Middle frontal gyrus (tissue), 1 donor: ENCODE results near the gene CACNA1A.
"Not testable (repeated sequence)": the region's sequence is repeated elsewhere in the genome, so short reads cannot be mapped to it uniquely, and the experiment has no call there.

Experiments used
- DNase-seq: peaks from one replicate; pipeline ENCODE4 v3.0.0-alpha.2; 2015; ENCODE audit warnings: low spot score; ENCODE audit errors: extremely low spot score

The CACNA1A gene

DNA sequence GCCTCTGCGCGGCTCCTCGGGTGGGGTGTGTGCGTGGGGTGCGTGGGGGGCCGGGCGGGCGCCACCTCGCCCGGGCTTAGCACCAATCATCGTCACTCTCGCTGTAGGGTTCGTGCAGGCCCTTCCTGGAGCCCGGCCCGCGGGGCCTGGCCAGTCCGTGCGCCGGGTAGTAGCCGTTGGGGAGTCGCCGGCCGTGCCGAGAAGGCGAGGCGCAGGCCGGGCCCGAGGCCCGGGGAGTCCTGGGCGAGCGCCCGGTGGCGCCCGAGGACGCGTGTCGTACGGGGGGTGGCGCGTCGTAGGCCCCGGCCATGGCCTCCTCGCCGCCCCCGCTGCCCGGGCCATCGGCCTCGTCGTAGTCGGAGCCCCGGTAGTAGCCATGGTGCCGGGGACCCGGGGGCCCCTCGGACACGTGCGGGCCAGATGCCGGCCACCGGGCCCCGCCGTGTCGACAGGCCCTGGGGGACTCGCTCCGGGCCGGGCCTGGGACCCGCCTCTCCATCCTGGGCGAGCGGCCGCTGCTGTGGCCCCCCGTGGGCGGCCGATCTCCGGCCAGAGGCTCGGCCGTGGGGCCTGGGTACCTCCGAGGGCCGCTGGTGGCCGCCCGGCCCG is 298.9 kb downstream of the CACNA1A start:
- DNase-seq: no peak

DNA sequence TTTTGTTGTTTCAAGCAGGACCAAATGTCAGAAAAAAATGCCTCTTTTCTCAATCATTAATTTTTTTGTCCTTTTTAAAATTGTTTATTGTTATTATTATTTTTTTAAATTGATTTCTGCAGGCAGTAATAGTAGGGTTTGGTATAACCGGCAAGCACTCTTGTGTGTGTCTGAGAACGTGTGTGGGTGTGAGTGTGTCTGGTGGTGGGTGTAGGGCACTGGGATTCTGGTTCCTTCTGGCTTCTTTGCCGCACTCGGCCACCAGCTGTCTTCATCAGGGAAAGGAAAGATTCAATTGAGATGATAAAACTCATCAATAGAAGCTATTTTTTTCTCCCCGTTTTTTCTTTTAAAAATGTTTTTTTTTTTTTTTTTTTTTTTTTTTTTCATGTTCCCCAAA is 299.7 kb downstream of the CACNA1A start:
- DNase-seq: no peak

DNA sequence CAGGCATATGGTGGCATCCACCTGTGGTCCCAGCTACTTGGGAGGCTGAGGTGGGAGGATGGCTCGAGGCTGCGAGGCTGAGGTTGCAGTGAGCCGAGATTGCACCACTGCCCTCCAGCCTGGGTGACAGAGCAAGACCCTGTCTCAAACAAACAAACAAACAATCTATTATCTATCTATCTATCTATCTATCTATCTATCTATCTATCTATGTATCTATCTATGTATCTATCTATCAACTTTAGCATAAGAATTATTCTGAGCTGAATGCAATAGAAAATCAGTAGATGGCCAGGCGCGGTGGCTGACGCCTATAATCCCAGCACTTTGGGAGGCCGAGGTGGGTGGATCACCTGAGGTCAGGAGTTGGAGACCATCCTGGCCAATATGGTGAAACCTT is 304.2 kb downstream of the CACNA1A start:
- not testable (repeated sequence) for DNase-seq

DNA sequence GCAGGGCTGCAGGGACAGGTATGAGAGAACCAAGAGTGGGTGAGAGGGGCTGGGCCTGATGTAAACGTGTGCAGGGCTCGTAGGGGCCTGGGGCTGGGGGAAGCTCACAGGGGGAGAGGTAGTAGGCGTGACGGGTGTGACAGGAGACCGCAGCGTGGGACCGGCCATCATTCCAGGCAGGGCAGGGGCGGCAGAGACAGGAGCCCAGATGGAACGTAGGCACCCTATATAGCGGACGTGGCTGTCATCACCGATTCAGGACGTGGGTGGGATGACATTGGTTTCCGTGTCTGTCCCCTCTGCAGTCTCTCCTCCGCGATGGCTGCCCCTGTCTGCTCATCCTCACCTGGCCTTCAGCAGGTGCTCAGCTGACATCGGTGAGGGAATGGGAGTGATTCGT is 307.6 kb downstream of the CACNA1A start:
- DNase-seq: no peak

DNA sequence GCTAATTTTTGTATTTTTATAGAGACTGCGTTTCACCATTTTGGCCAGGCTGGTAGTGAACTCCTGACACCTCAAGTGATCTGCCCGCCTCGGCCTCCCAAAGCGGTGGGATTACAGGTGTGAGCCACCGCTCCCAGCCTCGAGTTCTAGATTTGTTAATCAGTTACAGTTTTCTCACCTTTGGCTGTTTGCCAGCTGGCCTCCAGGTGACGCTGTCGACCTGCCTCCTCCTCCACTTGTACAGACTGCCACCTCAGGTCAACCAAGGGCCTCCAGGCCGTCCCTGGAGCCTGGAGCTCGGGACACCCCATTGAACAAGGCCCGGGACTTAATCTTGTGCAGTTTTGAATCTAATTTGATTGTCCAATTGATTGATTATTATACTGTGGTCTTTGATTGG is 310.6 kb downstream of the CACNA1A start:
- no peak for DNase-seq

DNA sequence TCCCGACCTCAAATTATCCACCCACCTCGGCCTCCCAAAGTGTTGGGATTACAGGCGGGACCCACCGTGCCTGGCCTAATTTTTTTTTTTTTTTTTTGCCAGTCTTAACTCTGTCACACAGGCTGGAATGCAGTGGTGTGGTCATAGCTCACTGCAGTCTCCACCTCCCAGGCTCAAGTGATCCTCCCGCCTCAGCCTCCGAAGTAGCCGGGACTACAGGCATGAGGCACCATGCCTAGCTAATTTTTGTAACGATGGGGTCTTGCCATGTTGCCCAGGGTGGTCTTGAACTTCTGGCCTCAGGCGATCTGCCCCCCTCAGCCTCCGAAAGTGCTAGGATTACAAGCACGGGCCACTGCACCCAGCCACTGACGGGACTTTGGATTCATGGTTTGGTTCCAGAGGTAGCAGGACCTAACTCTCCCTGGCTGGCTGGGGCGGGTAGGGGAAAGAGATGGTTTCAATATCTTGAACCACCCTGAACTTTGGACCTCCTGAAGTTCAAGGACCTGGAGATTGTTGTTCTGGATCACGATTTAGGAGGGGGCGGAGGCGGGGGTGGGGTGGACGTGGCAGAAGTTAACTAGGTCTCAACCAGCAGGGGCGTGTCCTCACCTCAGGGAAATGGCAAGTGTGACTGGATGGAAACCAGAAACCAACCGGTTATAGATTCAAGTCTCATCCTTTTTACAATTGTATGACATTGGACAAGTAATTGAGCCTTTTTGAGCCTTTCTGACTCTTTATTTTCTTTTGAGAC is 315.3 kb downstream of the CACNA1A start:
- no peak for DNase-seq

DNA sequence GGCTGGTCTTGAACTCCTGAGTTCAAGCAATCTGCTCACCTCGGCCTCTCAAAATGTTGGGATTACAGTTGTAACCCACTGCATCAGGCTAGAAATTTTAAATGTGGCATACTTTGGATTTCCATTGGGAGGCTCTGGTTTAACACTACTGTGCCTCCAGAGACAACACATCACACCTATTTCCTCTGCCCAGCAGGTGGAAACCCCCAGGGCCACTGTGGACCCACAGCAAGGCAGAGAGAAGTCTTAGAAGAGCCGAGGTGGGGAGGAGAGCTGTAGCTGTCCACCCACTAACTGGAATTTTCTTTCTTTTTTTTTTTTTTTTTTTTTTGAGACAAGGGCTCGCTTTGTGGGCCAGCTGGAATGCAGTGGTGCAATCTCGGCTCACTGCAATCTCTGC is 316.7 kb downstream of the CACNA1A start:
- DNase-seq: no peak

DNA sequence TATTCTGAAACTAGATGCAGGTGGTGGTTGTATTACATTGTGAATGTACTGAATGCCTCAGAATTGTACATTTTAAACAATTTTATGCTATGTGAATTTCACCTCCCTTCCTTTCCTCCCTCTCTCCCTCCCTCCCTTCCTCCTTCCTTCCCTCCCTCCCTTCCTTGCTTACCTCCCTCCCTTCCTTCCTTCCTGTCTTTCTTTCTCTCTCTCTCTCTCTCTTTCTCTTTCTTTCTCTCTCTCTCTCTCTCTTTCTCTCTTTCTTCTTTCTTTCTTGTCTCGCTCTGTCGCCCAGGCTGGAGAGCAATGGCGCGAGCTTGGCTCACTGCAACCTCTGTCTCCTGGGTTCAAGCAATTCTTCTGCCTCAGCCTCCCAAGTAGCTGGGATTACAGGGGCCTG is 318.9 kb downstream of the CACNA1A start:
- DNase-seq: no peak

DNA sequence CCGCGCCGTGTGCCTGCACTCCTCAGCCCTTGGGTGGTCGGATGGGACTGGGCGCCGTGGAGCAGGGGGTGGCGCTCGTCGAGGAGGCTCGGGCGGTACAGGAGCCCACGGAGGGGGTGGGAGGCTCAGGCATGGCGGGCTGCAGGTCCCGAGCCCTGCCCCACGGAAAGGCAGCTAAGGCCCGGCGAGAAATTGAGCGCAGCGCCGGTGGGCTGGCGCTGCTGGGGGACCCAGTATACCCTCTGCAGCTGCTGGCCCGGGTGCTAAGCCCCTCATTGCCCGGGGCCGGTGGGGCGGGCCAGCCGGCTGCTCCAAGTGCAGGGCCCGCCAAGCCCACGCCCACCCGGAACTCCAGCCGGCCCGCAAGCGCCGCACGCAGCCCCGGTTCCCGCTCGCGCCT is 319.6 kb downstream of the CACNA1A start:
- DNase-seq: not testable (repeated sequence)

DNA sequence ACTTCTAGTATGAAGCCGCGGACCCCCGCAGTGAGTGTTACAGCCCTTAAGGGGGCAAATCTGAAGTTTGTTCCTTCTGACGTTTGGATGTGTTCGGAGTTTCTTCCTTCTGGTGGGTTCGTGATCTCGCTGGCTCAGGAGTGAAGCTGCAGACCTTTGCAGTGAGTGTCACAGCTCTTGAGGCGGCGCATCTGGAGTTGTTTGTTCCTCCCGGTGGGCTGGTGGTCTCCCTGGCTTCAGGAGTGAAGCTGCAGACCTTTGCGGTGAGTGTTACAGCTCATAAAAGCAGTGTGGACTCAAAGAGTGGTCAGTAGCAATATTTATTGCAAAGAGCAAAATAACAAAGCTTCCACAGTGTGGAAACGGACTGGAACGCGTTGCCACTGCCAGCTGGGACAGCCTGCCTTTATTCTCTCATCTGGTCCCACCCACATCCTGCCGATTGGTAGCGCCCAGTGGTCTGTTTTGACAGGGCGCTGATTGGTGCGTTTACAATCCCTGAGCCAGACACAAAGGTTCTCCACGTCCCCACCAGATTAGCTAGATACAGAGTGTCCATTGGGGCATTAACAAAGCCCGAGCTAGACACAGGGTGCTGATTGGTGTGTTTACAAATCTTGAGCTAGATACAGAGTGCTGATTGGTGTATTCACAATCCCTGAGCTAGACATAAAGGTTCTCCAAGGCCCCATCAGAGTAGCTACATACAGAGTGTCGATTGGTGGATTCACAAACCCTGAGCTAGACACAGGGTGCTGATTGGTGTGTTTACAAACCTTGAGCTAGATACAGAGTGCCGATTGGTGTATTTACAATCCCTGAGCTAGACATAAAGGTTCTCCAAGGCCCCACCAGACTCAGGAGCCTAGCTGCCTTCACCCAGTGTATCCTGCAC is 320.3 kb downstream of the CACNA1A start:
- DNase-seq: not testable (repeated sequence)

DNA sequence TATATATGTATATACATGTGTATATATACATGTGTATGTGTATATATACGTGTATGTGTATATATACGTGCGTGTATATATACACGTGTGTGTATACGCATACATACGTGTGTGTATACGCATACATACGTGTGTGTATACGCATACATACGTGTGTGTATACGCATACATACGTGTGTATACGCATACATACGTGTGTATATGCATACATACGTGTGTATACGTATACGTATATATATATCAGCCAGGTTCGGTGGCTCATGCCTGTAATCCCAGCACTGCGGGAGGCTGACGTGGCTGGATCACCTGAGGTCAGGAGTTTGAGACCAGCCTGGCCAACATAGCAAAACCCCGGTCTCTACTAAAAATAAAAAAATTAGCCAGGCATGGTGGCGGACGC is 321.4 kb downstream of the CACNA1A start:
- not testable (repeated sequence) for DNase-seq

DNA sequence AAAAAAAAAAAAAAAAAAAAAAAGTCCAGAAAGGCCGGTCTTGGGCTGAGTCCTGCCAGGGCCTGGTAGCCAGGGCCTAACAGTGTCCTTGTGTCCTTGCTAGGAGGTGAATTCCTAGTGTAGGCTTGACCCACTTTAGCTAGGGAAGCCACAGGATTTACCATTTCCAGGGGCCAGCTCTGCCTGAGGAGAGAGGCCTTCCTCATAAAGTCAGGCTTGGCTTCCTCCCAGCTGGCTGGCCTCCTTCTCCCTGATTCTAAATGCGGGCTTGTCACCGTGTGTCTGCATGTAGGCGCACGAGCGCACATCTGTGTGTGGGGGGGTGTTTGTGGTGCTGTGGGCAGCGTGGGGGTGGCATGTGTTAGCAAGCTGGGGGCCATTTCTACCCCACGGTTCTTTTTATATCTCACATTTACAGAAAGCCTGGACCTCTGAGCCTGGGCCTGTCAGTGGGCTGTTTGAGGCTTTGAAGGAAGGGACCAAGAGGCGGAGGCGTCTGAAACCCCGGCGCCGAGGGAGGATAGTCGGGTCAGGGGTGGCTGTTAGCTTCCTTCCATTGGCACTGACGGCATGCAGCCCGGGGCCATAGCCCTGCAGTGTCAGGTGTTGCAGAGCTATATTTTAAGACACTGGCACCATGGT is 324.4 kb downstream of the CACNA1A start:
- no peak for DNase-seq

DNA sequence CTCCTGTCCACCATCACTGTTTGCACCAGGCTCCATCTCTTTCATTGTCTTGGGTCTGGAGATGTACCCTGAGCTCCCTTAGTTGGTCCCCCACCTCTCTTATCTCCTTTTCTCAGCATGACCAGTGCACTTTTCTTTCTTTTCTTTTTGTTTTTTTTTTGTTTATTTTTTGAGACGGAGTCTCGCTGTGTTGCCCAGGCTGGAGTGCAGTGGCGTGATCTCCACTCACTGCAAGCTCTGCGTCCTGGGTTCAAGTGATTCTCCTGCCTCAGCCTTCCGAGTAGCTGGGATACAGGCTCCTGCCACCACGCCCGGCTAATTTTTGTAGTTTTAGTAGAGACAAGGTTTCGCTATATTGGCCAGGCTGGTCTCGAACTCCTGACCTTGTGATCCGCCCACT is 328.0 kb downstream of the CACNA1A start:
- DNase-seq: not testable (repeated sequence)

DNA sequence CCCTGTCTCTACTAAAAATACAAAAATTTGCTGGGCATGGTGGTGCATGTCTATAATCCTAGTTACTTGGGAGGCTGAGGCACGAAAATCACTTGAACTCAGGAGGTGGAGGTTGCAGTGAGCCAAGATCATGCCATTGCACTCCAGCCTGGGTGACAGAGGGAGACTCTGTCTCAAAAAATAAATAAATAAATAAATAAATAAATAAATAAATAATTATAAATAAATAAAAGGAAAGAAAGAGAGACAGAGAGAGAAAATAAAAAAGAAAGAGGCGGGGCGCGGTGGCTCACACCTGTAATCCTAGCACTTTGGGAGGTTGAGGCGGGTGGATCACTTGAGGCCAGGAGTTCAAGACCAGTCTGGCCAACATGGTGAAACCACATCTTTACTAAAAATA is 328.7 kb downstream of the CACNA1A start:
- DNase-seq: not testable (repeated sequence)

DNA sequence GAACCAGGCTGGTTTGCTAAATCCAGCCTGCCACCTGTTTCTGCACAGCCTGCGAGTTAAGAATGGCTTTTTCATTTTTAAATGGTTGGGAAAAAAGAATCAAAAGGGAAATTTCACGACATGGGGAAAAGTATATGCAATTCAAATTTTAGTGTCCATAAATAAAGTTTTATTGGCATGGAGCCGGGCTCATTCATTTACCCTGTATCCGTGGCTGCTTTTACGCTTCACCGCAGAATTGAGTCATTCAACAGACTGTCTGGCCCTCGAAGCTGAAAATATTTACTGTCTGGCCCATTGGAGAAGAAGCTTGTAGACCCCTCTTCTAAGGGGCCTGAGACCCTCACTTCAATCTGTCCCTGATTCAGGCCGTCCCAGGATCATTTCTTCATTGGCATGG is 329.9 kb downstream of the CACNA1A start:
- no peak for DNase-seq

DNA sequence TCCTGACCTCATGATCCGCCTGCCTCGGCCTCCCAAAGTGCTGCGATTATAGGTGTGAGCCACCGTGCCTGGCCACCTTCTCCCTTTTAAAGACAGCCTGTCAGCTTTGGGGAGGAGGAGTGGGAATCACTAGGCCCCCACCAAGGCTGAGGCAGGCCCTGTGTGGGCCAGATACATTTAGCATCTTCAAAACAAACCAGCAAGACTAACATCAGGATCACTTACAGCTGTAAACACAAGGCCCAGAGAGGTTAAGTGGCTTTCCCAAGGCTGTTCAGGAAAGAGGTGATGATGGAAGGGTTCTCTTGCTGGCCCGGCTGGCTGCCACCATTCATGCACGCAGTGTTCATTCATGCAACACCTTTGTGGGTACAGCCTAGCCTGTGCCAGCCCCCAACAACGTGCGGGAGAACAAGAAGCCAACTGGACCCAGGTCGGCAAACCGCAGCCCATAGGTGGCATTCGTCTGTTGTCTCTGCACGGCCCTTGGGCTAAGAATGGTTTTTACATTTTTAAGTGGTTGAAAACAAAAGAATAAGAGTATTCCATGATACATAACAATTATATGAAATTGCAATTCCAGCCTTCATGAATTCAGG is 333.0 kb downstream of the CACNA1A start:
- no peak for DNase-seq

DNA sequence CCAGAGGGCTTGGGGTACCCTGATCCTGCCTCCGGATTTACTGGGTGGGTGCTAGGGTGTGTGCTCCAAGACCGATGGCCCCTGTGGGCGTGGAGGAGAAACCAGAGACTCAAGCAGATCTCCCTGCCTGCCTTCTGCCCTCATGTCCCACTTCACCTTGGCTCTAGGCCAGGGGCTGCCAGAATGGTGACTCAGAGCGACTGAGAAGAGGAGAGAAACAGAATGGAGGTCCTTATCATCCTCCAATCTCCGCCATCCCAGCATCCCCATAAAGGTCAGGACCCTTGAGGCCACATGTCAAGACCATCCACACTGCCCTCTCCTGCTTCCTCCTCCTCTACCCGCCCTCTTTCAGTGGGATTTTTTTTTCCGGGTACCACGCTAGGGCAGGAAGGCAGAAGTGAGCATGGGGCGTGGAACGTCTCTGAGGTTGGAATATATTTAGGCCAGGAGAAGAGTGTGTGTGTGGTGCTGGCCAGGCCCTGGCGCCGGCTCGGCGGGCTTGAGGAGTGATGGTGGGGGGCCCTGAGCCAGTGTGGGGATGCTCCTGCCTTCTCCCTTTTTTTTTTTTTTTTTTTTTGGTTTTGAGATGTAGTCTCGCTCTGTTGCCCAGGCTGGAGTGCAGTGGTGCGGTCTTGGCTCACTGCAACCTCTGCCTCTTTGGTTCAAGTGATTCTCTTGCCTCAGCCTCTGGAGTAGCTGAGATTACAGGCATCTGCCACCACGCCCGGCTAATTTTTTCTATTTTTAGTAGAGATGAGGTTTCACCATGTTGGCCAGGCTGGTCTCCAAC is 333.7 kb downstream of the CACNA1A start:
- DNase-seq: no peak

DNA sequence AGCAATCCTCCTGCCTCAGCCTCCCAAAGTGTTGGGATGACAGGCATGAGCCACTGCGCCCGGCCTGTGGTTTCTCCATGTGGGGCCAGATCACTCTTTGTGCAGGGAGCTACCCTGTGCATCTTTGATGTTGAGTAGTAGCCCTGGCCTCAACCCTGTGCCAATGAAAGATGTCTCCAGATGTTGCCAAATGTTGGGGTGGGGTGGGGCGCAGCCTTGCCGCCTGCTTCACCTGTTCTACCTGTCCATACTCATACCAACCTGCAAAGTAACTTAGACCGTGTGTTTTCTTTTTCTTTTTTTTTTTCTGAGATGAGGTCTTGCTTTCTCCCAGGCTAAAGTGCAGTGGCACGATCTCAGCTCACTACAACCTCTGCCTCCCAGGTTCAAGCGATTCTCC is 335.1 kb downstream of the CACNA1A start:
- DNase-seq: no peak

DNA sequence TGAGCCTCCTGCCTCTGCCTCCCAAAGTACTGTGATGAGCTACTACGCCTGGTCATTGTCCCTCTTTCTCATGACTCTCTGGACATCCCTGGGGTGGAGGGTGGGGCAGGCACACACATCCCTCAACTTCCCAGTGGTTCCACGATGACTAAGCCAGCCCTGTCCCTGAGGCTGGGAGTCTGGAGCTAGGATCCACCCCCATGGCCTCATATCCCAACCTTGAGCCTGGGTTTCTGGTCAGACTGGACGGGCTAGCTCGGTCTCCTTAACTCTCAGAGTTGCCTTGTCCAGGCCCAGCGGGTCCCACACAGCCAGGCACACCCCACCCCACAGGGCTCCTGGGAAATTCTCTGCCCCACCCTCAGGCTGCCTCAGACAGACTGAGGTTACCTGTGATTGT is 336.5 kb downstream of the CACNA1A start:
- no peak for DNase-seq

DNA sequence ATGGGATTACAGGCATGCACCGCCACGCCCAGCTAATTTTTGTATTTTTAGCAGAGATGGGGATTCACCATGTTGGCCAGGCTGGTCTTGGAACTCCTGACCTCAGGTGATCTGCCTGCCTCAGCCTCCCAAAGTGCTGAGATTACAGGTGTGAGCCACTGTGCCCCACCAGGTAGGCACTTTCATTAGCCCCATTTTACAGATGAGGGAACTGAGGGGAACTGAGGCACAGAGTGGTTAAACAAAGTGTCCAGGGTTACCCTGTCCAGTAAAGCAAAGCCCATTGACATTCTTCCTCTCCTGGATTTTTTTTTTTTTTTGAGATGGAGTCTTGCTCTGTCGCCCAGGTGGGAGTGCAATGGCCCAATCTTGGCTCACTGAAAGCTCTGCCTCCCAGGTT is 340.1 kb downstream of the CACNA1A start:
- DNase-seq: not testable (repeated sequence)
